HepG2 (cell line): ENCODE results near the gene A4GNT. TPM values are rescaled to one million over a fixed set of nuclear protein-coding genes. Genes with fewer than 3 reads are reported as not detected.

Source experiments
- ATAC-seq: fragments of 200-7000 bp; cut with Tn5 transposase; 3 replicates; pipeline ENCODE4 v1.9.1; 2020; ENCODE audit warnings: mild to moderate bottlenecking, moderate library complexity
- BruUV-seq: library from RNA; stranded (reverse); fragments of 400-500 nt; replicated peaks from 2 replicates; lab custom pipeline; 2021; lab: Mats Ljungman, UMichigan
- CTCF ChIA-PET: fragments of 300-600 bp; formaldehyde crosslinking; extraction: SDS; loops from one replicate; lab custom pipeline; 2021; ENCODE audit warnings: low total read pairs, inconsistent platforms, low intra/inter-chr PET ratio; lab: Yijun Ruan, JAX
- POLR2A ChIA-PET: fragments of 350-600 bp; sonication (Branson Sonifier 250); formaldehyde crosslinking; loops from one replicate; lab custom pipeline; 2020; ENCODE audit warnings: antibody characterized with exemption, inconsistent platforms; lab: Yijun Ruan, JAX
- DNase-seq: peaks from one replicate; pipeline ENCODE4 v3.0.0-alpha.2; 2015; ENCODE audit warnings: low spot score
- FAIRE-seq: peaks from 3 replicates; lab custom pipeline; 2011; peaks lifted over from hg19 to GRCh38; lab: Jason Lieb, UNC
- H2AFZ ChIP-seq: one replicate; pipeline ENCODE4 v1.6.1; 2011; ENCODE audit warnings: low read length, inconsistent platforms
- H3K27ac ChIP-seq: fragments of 300-600 bp; 3 replicates; pipeline ENCODE4 v1.8.0; 2011; ENCODE audit warnings: mixed run types, mild to moderate bottlenecking, mixed read lengths, low read length, inconsistent platforms; ENCODE audit not compliant: insufficient read depth; ENCODE audit errors: extremely low read length
- H3K27me3 ChIP-seq, 2 experiments: fragments of 200-600 bp in 1 of 2; 2 replicates in 1 of 2; 3 replicates in 1 of 2; pipeline versions ENCODE4 v1.6.0 to v1.8.0; 2011; ENCODE audit warnings: low read length in 2 of 2, mild to moderate bottlenecking in 2 of 2, moderate library complexity in 2 of 2, inconsistent platforms in 1 of 2; ENCODE audit not compliant: insufficient read depth in 2 of 2, control insufficient read depth in 1 of 2
- H3K36me3 ChIP-seq, 2 experiments: fragments of 200-600 bp in 1 of 2; replicated peaks in 1 of 2; 2 replicates in 1 of 2; 3 replicates in 1 of 2; pipeline versions ENCODE4 v1.5.1 to v1.8.0; 2011; ENCODE audit warnings: low read length in 2 of 2, inconsistent platforms in 1 of 2; ENCODE audit not compliant: insufficient read depth in 2 of 2, control insufficient read depth in 1 of 2
- H3K4me1 ChIP-seq: 2 replicates; pipeline ENCODE4 v1.5.1; 2012; ENCODE audit warnings: low read length, inconsistent platforms; ENCODE audit not compliant: insufficient read depth
- H3K4me2 ChIP-seq: 2 replicates; pipeline ENCODE4 v1.6.0; 2011; ENCODE audit warnings: low read depth, low read length, inconsistent platforms
- H3K4me3 ChIP-seq, 3 experiments: fragments of 200-600 bp in 1 of 3; sonication (generic), shearing (Covaris generic) in 1 of 3; replicated peaks in 1 of 3; 2 replicates each; pipeline ENCODE4 v1.5.1; 2011 to 2016; ENCODE audit warnings: low read length in 3 of 3, inconsistent platforms in 2 of 3, low read depth in 2 of 3, mild to moderate bottlenecking in 2 of 3, control low read depth in 1 of 3, mixed read lengths in 1 of 3; ENCODE audit not compliant: insufficient read depth in 1 of 3
- H3K79me2 ChIP-seq: one replicate; pipeline ENCODE4 v1.6.1; 2011; ENCODE audit warnings: low read length, inconsistent platforms; ENCODE audit not compliant: insufficient read depth
- H3K9ac ChIP-seq: 2 replicates; pipeline ENCODE4 v1.6.0; 2011; ENCODE audit warnings: mild to moderate bottlenecking, low read depth, low read length, inconsistent platforms; ENCODE audit not compliant: insufficient read depth
- H3K9me3 ChIP-seq: 2 replicates; pipeline ENCODE4 v1.5.1; 2012; ENCODE audit warnings: mild to moderate bottlenecking, low read length
- H4K20me1 ChIP-seq: 2 replicates; pipeline ENCODE4 v1.6.0; 2011; ENCODE audit warnings: inconsistent platforms, mild to moderate bottlenecking, low read length, moderate library complexity; ENCODE audit not compliant: insufficient read depth
- CTCF ChIP-seq: sonication (generic); formaldehyde crosslinking; IDR thresholded peaks from 2 replicates; pipeline ENCODE4 v1.5.0; 2020; ENCODE audit warnings: mild to moderate bottlenecking, missing genetic modification reagents, moderate library complexity
- MTA3 ChIP-seq: sonication (generic); formaldehyde crosslinking; IDR thresholded peaks from 2 replicates; pipeline ENCODE4 v1.4.0; 2020; ENCODE audit warnings: missing genetic modification reagents
- XRCC5 ChIP-seq: fragments of 200-400 bp; formaldehyde crosslinking; optimal IDR thresholded peaks from 2 replicates; pipeline ENCODE3; 2017; ENCODE audit warnings: mild to moderate bottlenecking, low read length
- ZNF232 ChIP-seq: sonication (generic); formaldehyde crosslinking; IDR thresholded peaks from 2 replicates; pipeline ENCODE4 v1.4.0; 2020; ENCODE audit warnings: missing genetic modification reagents, borderline replicate concordance
- ZNF7 ChIP-seq: IDR thresholded peaks from 2 replicates; pipeline ENCODE4 v1.6.1; 2016; ENCODE audit warnings: missing biosample characterization, missing genetic modification reagents
- ZNF792 ChIP-seq: IDR thresholded peaks from 2 replicates; pipeline ENCODE4 v1.6.1; 2016
- WGBS: methylation state at CpG from one replicate; pipeline ENCODE4 v1.1.6; 2017; ENCODE audit warnings: low lambda C conversion rate; 5-methylcytosine and 5-hydroxymethylcytosine counted together
- in situ Hi-C: cut with HindIII; loops from 2 replicates; pipeline ENCODE4 v1.10.0; 2017; ENCODE audit warnings: low pct_unique_long_range_greater_than_20kb; ENCODE audit not compliant: extremely low pct_ligation_motif_present
- intact Hi-C: fragments of 100-400 bp; cut with micrococcal nuclease; formaldehyde crosslinking; loops from one replicate; pipeline ENCODE4 v1.10.0; 2022; ENCODE audit not compliant: unreplicated experiment
- polyA plus RNA-seq, 8 experiments: library from polyadenylated mRNA; depleted of rRNA in 3 of 8; stranded (reverse) in 7 of 8; unstranded in 1 of 8; fragments of >200 nt; fragmentation: Illumina TruSeq in 4 of 8; extraction: Trizol in 4 of 8; gene quantifications; 2 replicates each; pipeline versions ENCODE4 v1.2.1 to v1.2.3, GENCODE V29; 2011 to 2016; ENCODE audit warnings: low read depth in 4 of 8, missing spikeins in 1 of 8, mixed read lengths in 1 of 8; ENCODE audit not compliant: insufficient read depth in 1 of 8
- total RNA-seq, 5 experiments: library from RNA; depleted of rRNA; stranded (reverse); fragments of >200 nt; fragmentation: Illumina TruSeq; extraction: Trizol; gene quantifications; 2 replicates each; pipeline ENCODE4 v1.2.3, GENCODE V29; 2016; ENCODE audit warnings: low read depth in 1 of 5

The A4GNT gene
- total and polyA plus RNA-seq, 2 of the 13 experiments (the other 11 are each of a cell fraction or from before 2014, with no cell fraction given) = not detected

GRCh38 chr3:138097192-138098172 is 34.7 kb downstream of the A4GNT start:
- BruUV-seq = no TSS peak
- no peaks in the 10 kb centered on the region for H3K9me3 ChIP-seq
- ATAC-seq (peak; percentile 96), FAIRE-seq (peak; percentile 59), DNase-seq (no peak)
- intact Hi-C loops (no loop called here), in situ Hi-C loops (no loop called here)
- no peak overlapping the region for H2AFZ ChIP-seq
- H4K20me1 ChIP-seq = no peaks in the 10 kb centered on the region
- no peaks in the 10 kb centered on the region; a peak in 1 of 5 replicates for H3K36me3 ChIP-seq
- CTCF ChIA-PET = no interaction called here
- H3K4me3 ChIP-seq = no peak overlapping the region
- TF ChIP-seq ZNF792 (CRISPR knock-in tag) = no peak
- no peak for TF ChIP-seq ZNF7 (CRISPR knock-in tag)
- TF ChIP-seq CTCF (CRISPR knock-in tag) = peak; percentile 30; the same call in 1 of the 2 replicates
- TF ChIP-seq XRCC5 = peak; percentile 32
- no peak overlapping the region for H3K9ac ChIP-seq
- POLR2A ChIA-PET = no interaction called here
- no peaks in the 10 kb centered on the region; a peak in 1 of 5 replicates for H3K27me3 ChIP-seq
- WGBS = 68% methylated on average over 8 of the region's 12 CpGs
- H3K4me2 ChIP-seq = no peak overlapping the region
- H3K79me2 ChIP-seq = no peaks in the 10 kb centered on the region
- no peak overlapping the region for H3K27ac ChIP-seq
- H3K4me1 ChIP-seq = no peaks in the 10 kb centered on the region

GRCh38 chr3:138093721-138094120 is 38.5 kb downstream of the A4GNT start:
- Histone ChIP-seq H3K27ac (no peak overlapping the region), H4K20me1 (no peaks in the 10 kb centered on the region), H3K9me3 (no peaks in the 10 kb centered on the region), H3K4me1 (no peaks in the 10 kb centered on the region), H3K36me3 (no peaks in the 10 kb centered on the region), H3K27me3 (no peaks in the 10 kb centered on the region; a peak in 1 of 5 replicates), H3K4me3 (no peak overlapping the region), H3K79me2 (no peaks in the 10 kb centered on the region), H3K4me2 (no peak overlapping the region), H3K9ac (no peak overlapping the region), H2AFZ (no peak overlapping the region)
- FAIRE-seq = no peak
- CTCF ChIA-PET = no interaction called here
- BruUV-seq = no TSS peak
- no peak for DNase-seq
- POLR2A ChIA-PET = no interaction called here
- ATAC-seq = no peak
- intact Hi-C loops (no loop called here), in situ Hi-C loops (no loop called here)
- 61% methylated on average over 2 of the region's 2 CpGs for WGBS
- TF ChIP-seq MTA3 (no peak), ZNF232 (no peak)
